ENCODE data around the gene NUDCD2.
"Not testable (repeated sequence)": the region's sequence is repeated elsewhere in the genome, so short reads cannot be mapped to it uniquely, and the experiment has no call there.

DNA sequence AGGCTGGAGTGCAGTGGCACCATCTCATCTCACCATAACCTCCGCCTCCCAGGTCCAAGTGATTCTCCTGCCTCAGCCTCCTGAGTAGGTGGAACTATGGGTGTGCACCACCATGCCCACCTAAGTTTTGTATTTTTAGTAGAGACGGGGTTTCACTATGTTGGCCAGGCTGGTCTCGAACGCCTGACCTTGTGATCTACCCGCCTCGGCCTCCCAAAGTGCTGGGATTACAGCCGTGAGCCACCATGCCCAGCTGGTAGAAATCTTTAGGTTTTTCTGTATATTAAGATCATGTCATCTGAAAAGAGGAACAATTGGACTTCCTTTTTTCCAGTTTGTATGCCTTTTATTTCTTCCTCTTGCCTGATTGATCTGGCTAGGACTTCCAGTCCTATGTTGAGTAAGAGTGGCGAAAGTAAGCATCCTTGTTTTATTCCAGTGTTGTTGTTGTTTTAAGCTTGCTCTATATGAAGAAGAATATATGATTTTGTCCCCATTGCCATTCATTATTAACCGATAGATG, 63.0 kb downstream of the NUDCD2 start:
- TF ChIP-seq, protein P1, sequence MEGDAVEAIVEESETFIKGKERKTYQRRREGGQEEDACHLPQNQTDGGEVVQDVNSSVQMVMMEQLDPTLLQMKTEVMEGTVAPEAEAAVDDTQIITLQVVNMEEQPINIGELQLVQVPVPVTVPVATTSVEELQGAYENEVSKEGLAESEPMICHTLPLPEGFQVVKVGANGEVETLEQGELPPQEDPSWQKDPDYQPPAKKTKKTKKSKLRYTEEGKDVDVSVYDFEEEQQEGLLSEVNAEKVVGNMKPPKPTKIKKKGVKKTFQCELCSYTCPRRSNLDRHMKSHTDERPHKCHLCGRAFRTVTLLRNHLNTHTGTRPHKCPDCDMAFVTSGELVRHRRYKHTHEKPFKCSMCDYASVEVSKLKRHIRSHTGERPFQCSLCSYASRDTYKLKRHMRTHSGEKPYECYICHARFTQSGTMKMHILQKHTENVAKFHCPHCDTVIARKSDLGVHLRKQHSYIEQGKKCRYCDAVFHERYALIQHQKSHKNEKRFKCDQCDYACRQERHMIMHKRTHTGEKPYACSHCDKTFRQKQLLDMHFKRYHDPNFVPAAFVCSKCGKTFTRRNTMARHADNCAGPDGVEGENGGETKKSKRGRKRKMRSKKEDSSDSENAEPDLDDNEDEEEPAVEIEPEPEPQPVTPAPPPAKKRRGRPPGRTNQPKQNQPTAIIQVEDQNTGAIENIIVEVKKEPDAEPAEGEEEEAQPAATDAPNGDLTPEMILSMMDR (IDR thresholded peaks at IDR 0.05), result not testable (repeated sequence)
- TF ChIP-seq POLR2A, EP300 (IDR thresholded peaks at IDR 0.05): not testable (repeated sequence)
